Measurements from ENCODE around the gene VWA3A.
"Not testable (repeated sequence)": the region's sequence is repeated elsewhere in the genome, so short reads cannot be mapped to it uniquely, and the experiment has no call there.

The VWA3A gene

DNA sequence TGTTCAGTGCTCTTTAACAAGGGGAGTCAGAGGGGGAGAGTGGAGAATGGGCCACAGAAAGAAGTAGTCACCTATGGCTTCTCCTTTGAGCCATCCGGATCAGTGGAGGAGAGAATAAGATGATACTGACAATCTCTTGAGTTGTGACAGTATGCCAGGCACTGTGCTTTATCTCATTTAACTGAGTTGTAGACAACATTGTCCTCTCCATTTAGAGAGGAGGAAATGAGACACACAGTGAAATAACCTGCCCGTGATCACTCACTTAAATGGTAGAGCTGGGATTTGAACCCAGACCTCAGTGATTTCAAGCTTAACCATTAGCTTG lies 95.9 kb downstream of the VWA3A start:
- no peak for DNase-seq

DNA sequence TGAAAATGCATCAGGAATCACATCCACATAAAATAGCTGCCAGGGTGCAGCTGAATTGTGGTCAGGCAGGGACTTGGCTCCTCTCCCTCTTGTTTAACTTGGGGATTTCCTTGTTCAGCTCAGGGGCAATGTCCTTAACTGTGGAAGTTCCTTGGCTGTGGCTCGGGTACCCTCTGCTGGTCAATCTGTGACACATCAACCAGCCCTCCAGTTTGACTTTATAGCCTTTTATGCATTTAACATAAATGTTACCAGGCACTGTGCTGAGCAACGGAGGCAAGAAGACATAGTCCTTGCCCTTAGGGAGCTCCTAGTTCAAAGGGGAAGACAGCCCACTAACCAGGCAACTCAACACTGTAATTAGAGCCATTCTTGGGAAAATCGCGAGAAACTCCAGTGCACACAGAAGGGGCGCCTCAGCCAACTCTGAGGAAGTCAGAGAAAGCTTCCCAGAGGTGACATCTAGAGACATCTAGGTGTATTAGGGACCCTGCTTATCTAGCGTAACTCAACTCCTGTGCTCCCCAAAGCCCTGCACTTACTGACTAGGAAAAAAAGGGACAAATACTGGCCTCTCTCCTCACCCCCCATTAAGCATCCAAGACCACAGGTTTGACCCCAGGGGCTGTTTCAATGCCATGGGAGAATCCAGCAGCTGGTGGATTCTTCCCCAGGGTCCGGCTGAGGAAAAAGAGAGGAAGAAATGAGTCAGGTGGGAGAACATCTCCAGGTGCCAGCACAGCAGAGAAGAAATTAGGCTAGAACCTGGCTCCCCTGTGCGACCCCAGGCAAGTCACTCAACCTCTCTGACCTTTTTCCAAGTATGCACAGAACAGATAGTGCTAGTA lies 96.5 kb downstream of the VWA3A start:
- DNase-seq, result peak; percentile 86

DNA sequence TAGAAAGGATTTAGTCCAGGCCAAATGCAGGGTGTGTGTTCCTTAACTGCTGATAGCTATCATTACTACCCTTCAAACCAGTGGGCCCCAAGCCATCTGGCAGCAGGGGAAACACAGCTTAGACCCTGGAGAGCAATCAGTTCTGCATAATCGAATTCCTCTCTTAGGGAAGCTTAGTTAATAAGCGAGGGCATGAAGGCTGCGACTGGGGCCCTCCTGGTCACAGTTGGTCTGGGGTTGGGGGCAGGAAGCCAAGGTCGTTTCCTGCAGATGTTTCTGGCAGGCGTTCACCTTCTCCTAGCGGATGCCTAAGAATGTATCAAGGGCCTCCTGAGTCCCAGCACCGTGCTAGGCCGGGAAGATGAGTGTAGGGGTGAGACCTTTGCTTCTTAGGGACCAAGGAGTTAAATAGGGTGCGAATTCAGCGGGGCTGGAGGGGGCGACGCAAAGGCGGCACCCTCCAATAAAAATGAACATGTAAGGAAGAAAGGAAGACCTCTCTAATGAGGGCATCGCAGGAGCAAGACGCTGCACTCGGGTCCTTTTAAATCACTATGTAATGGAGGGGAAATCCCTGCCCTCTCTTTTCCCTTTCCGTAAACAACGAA lies 97.2 kb downstream of the VWA3A start:
- DNase-seq, result no peak

- DNase-seq, result peak; percentile 100
Observed at GRCh38 chr16:22190081-22190775, 97.9 kb downstream of the VWA3A start.

- DNase-seq, result peak; percentile 100
Observed at GRCh38 chr16:22190776-22191531, 98.6 kb downstream of the VWA3A start.

GRCh38 chr16:22191532-22192260 lies 99.4 kb downstream of the VWA3A start:
- peak; percentile 73 for DNase-seq

- DNase-seq, result peak; percentile 77
Observed at GRCh38 chr16:22192261-22193062, 100.1 kb downstream of the VWA3A start.

DNA sequence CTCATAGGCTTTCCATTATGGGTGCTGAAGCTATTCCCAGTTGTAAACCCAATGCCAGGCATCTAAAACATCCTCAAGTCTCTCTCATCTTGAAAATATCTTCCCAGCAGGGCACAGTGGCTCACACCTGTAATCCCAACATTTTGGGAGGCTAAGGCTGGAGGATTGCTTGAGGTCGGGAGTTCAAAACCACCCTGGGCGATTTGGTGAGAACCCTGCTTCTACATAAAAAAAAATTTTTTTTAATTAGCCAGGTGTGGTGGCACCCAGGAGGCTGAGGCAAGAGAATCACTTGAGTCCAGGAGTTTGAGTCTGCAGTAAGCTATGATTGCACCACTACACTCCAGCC lies 100.7 kb downstream of the VWA3A start:
- no peak for DNase-seq

DNA sequence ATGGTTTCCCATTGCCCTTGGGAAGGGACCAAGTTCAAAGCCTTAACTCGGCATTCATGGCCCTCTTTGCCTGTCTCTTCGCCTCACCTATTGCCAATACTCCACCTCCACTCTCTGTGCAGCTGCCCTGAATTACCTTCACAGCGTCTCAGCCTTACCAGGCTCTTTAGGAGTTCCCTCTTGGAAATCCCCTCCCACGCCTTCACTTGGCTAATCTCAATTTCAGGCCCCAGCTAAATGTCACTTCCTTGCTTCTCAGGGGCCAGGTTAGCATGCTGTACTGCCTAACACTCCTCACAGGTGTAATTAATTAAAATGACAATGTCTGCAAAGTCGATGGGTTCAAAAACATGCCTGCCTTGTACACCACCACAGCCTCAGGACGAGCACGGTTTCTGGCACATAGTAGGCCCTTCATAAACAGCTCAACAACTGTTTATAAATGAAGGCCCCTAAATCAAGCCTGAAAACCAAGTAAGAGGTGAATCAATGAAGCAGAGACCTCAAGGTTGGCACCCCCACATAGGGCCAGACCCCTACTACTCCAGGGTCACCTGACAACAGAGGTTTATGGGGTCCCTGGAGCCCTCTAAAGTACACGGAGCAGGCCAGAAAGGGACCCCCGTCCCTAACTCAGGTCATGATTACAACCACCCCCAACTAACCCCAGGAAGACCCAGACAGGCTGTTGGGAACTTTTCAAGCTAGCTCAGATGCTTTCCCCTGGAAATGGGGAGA lies 102.5 kb downstream of the VWA3A start:
- no peak for DNase-seq

- DNase-seq, result no peak
Observed at GRCh38 chr16:22195445-22195694, 103.0 kb downstream of the VWA3A start.

DNA sequence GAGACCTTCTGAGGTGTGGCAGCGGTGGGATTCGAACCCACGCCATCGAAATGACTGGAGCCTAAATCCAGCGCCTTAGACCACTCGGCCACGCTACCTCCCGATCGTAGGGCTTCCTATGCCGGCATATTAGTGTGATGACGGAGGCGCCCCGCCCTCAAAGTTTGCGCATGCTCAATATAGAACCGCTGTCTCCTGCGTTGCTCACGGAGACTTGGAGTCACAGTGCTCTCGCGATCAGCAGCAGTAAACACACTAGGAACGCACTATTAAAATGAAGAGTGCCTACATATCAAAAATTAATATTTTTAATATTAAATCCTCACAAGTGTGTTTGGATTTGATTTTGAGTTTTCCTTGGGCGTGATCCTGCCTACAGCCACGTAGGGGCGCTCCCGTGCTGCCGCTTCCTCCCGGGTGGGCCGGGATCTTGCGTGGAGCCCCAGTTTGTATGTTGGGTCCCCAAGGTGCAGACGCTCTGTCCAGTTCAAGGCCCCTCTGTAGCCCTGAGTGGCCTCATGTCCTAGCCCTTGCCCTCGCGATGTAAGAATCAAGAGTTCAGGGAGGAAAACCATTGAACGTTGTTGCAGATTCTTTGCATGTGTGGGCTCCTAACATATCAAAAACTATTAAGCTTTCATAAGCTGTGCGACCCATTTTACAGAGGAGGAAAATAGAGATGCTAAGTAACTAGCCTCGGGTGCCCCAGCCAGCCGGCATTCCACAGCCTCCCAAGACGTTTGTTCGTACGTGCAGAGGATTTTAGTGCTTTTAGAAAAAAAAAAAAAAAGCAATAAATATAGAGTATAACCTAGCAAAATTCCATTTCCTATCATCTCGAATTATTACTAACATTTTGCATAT lies 103.6 kb downstream of the VWA3A start:
- peak; percentile 94 for DNase-seq

DNA sequence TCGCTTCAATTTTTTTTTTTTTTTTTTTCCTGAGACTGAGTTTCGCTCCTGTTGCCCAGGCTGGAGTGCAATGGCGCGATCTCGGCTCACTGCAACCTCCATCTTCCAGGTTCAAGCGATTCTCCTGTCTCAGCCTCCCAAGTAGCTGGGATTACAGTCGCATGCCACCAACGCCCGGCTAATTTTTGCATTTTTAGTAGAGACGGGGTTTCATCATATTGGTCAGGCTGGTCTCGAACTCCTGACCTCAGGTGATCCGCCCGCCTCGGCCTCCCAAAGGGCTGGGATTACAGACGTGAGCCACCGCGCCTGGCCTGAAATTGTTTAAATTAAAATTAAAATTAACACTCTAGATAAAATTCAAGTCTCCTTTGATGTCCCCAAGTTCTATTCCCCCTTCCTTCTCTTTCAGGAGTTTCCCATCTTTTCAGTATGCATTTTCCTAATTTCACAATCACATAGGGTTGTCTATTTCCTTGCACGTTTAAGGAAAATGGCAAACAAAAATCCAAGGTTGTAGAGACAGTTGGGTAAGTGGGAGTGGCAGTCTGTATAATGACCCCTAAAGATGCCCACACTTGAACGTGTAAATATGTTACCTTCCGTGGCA lies 104.3 kb downstream of the VWA3A start:
- DNase-seq, result not testable (repeated sequence)

- DNase-seq, result no peak
Observed at GRCh38 chr16:22198547-22199293, 106.4 kb downstream of the VWA3A start.

GRCh38 chr16:22202261-22202637 lies 109.9 kb downstream of the VWA3A start:
- DNase-seq, result no peak

- no peak for DNase-seq
Observed at GRCh38 chr16:22203091-22203490, 110.8 kb downstream of the VWA3A start.

DNA sequence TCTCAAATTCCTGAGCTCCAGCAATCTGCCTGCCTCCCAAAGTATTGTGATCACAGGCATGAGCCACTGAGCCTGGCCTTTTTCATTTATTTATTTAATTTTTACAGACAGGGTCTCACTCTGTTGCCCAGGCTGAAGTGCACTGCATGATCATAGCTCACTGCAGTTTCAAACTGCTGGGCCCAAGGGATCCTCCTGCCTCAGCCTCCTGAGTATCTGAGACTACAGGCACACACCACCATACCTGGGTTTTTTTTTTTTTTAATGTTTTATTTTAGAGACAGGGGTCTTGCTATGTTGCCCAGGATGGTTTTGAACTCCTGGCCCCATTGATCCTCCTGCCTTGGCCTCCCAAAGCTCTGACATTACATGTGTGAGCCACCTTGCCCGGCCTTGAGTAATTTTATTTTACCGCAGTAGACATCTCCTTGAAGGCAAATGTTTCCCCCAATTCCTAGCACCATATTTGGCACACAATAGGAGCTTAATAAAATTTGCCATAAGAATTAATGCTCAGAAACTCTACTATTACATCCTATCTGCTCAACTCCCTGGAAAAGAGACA lies 111.8 kb downstream of the VWA3A start:
- DNase-seq, result no peak

- no peak for DNase-seq
Observed at GRCh38 chr16:22205577-22206012, 113.3 kb downstream of the VWA3A start.

- peak; percentile 96 for DNase-seq
Observed at GRCh38 chr16:22206013-22206841, 113.9 kb downstream of the VWA3A start, which contains the start of gene EEF2K. TSS of gene EEF2K (plus strand) at chr16:22206278. CDS start at chr16:22225730, 19,452 bp downstream.
